GM19463 (cell line): ENCODE data around the gene GMDS.
"Not testable (repeated sequence)": the region's sequence is repeated elsewhere in the genome, so short reads cannot be mapped to it uniquely, and the experiment has no call there.

ENCODE experiments used
- ATAC-seq: cut with Tn5 transposase; IDR thresholded peaks from one replicate; pipeline ENCODE4 v1.9.1; 2021; ENCODE audit warnings: mild to moderate bottlenecking, moderate library complexity; ENCODE audit not compliant: unreplicated experiment

GMDS gene

GRCh38 chr6:1761477-1761877, 483.9 kb downstream of the GMDS start:
- no peak for ATAC-seq

DNA sequence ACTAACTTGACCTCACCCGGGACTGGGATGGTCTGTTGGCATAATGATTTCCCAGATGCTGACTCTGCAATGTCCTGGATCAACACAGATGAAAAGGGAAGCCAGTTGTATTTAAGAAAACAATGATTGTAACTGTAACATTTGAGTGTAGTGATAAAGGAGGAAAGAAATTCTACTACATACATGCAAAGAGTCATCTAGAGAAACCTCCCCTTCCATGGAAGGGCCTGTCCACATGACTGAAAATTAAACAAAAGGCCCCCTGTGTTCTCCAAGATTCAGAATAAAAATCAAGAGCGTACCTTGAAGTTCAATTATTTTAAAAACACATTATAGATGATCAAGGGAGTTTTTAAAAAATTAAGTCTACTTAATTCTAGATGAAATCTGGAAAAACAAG, 484.5 kb downstream of the GMDS start:
- ATAC-seq, result no peak

DNA sequence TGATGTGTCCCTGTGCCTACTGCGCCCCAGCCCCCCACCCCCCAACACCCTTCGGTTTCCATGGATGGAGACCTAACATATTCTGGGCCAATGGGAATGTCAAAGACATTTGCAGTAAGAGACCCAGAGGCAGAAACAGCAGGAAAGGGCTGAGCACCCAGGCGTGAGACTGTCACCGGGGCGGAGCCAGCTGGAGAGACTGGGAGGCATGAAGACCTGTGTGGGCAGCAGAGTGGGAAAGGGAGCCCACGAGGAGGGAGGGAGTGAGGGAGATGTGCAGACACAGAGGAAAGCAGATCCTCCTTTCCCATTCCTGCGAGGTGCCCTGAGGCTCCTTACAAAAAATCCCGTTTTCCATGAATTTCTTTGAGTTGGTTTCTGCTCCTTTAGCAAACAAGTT, 485.5 kb downstream of the GMDS start:
- ATAC-seq, result no peak

GRCh38 chr6:1758076-1758679, 487.2 kb downstream of the GMDS start:
- no peak for ATAC-seq

- no peak for ATAC-seq
Measured at GRCh38 chr6:1757131-1757530, 488.3 kb downstream of the GMDS start.

DNA sequence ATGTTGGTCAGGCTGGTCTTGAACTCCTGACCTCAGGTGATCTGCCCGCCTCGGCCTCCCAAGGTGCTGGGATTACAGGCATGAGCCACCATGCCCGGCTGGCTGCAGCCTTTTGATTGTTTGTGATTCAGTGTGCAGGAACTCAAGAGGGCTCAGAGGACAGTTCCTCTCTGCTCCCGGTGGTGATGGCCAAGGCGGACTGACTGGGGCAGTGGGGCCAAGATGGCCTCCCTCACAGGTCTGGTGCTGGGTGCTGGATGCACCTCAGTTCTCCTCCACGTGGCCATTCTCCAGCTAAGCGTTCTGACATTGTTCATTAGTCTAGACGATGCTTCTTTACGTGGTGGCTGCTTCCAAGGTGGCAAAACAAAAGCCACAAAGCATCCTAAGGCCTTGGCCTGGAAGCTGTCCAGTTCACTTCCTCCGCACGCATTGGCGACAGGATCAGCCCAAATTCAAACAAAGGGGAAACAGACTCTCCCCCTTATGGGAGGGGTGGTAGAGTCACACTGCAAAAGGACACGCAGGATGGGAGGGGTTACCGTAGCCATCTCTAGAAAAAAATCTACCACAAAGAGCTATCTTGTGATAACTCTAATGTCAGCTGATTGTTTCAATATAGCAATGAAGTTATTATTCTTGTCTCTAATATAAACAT, 488.8 kb downstream of the GMDS start:
- ATAC-seq, result no peak

DNA sequence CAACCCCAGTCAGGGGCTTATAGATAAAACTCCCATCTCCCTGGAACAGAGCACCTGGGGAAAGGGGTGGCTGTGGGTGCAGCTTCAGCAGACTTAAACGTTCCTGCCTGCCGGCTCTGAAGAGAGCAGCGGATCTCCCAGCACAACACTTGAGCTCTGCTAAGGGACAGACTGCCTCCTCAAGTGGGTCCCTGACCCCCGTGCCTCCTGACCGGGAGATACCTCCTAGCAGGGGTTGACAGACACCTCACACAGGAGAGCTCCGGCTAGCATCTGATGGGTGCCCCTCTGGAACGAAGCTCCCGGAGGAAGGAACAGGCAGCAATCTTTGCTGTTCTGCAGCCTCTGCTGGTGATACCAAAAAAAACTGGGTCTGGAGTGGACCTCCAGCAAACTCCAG, 494.3 kb downstream of the GMDS start:
- not testable (repeated sequence) for ATAC-seq

DNA sequence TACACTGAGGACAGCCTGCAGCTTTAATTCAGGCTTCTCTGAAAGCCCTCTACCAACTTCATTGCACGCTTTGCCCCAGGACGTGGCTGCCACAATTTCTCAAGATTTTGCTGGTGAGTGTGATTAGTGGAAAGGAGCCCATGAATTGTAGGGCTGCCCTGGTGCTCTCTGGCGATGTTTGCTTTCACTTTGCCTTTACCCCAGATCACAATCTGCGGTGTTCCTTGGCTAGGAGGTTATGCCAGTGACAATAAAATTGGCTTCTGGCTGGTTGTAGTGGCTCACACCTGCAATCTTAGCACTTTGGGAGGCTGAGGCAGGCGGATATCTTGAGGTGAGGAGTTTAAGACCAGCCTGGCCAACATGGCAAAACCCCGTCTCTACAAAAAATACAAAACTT, 496.4 kb downstream of the GMDS start:
- ATAC-seq, result no peak

- no peak for ATAC-seq
Measured at GRCh38 chr6:1747531-1747930, 497.9 kb downstream of the GMDS start.

GRCh38 chr6:1747003-1747402, 498.4 kb downstream of the GMDS start:
- no peak for ATAC-seq

DNA sequence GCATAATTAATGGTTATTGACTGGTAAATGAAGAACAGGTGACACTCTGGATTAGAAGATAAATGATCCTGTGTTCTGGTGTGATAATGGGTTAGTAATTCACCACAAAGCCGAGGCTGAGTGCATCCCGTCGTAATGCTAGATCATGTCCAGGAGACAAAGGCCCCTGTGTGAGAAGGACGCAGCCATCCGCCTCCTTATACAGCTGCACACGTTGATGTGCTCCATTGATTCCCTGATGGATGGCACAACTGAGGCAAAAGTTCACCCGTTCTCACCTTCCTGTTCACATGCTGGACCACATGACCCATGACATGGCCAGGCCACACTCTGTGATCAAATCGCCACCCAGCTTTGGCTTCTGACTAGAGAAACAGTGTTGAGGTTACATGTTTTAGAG, 499.6 kb downstream of the GMDS start:
- no peak for ATAC-seq

DNA sequence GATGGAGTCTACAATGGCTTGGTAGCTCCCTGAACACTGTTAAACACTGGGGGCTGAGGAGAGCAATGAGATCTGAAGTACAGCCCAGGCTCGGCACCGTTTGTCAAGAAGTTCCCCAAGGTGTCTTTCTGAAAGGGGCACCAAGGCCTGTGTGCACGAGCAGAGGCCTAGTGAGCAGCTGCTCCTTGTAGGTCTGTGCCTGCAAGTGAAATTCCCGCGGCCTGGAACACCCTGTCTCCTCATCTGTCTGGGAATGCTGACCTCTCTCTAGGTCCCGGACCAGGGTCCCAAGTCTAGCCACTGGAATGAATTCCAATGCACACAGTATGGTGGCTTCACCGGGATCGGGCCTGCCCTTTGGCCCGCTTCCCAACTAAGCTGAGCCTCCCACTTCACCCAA, 500.9 kb downstream of the GMDS start:
- ATAC-seq, result no peak

DNA sequence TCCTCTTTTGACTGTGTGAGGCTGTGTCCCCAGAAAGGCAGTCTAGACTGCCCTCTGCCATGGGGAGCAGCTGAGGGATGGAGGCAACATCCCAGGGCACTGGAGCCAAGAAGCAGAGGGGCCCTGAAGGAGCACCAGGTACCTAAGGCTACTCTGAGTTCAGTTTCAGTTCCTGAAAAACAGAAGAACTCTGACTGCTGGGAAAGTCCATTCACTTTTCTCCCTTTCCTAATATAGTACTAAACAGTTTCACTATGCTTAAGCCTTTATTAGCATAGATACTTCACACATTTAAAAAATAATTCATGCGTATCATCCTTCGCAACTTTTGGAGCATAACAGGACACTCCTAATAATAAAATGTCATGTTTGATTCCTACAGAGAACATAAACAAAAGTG, 505.7 kb downstream of the GMDS start:
- ATAC-seq, result peak; percentile 89

DNA sequence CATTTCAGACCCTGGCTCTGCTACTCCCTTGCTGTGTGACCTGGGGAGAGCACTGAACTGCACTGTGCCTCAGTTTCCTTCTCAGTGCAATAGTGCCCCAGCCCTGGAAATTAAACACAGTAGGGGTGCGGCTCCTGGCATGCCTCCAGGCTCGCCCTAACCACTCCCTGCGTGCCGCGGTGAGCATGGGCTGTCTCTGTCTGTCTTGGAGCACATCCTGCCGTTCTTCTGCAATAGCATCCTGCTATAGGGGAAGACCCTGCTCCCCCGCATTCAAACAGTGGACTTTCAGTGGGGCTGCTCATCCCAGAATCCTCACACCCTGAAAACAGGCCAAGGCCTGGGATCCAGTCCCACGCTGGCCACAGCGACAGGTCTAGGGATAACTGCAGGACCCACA, 506.2 kb downstream of the GMDS start:
- peak; percentile 37 for ATAC-seq

GRCh38 chr6:1738558-1739081, 506.8 kb downstream of the GMDS start:
- ATAC-seq, result no peak

GRCh38 chr6:1737463-1738311, 507.7 kb downstream of the GMDS start:
- ATAC-seq, result no peak

GRCh38 chr6:1736346-1737105, 508.9 kb downstream of the GMDS start:
- no peak for ATAC-seq

- no peak for ATAC-seq
Measured at GRCh38 chr6:1735239-1735803, 510.1 kb downstream of the GMDS start.

- ATAC-seq, result no peak
Measured at GRCh38 chr6:1730882-1731281, 514.5 kb downstream of the GMDS start.

- no peak for ATAC-seq
Measured at GRCh38 chr6:1729750-1730140, 515.7 kb downstream of the GMDS start.
